Transverse colon (tissue), 4 donors: ENCODE results near the gene SLC25A43. TPM values are rescaled to one million over a fixed set of nuclear protein-coding genes. Genes with fewer than 3 reads are reported as not detected.
"Not testable (repeated sequence)": the region's sequence is repeated elsewhere in the genome, so short reads cannot be mapped to it uniquely, and the experiment has no call there.

Source experiments
- DNase-seq: peaks from one replicate; pipeline ENCODE4 v3.0.0-alpha.2; 2019
- H3K27ac ChIP-seq, 4 donors: fragments of 200-600 bp; sonication (generic); 2 replicates each; pipeline ENCODE4 v1.5.1; 2016 to 2018; ENCODE audit warnings: inconsistent platforms in 4 of 4
- H3K27me3 ChIP-seq: fragments of 200-600 bp; sonication (generic); 2 replicates; pipeline ENCODE4 v1.5.1; 2017; ENCODE audit warnings: inconsistent platforms
- H3K36me3 ChIP-seq, 4 donors: fragments of 200-600 bp; sonication (generic); 2 replicates each; pipeline ENCODE4 v1.5.1; 2017 to 2019; ENCODE audit warnings: inconsistent platforms in 4 of 4
- H3K4me1 ChIP-seq, 4 donors: fragments of 200-600 bp; sonication (generic); 2 replicates each; pipeline ENCODE4 v1.5.1; 2017 to 2020; ENCODE audit warnings: inconsistent platforms in 4 of 4
- H3K4me3 ChIP-seq, 4 donors: fragments of 200-600 bp; sonication (generic); 1 replicate in 1 of 4; 2 replicates in 3 of 4; pipeline versions ENCODE4 v1.5.1 to v1.6.1; 2017 to 2019; ENCODE audit warnings: inconsistent platforms in 4 of 4
- H3K9me3 ChIP-seq, 2 donors: fragments of 200-600 bp; sonication (generic); 2 replicates each; pipeline ENCODE4 v1.5.1; 2017 to 2019; ENCODE audit warnings: inconsistent platforms in 2 of 2
- CTCF ChIP-seq, 5 experiments: fragments of 200-600 bp in 3 of 5; fragments of 450-650 bp in 2 of 5; sonication (generic) in 3 of 5; IDR thresholded peaks; 1 replicate in 2 of 5; 2 replicates in 3 of 5; pipeline ENCODE4 v1.5.1; 2016 to 2017; ENCODE audit warnings: antibody characterized with exemption in 5 of 5, inconsistent platforms in 3 of 5, mild to moderate bottlenecking in 2 of 5, moderate library complexity in 1 of 5
- EP300 ChIP-seq: sonication (generic); formaldehyde crosslinking; IDR thresholded peaks from one replicate; pipeline ENCODE4 v1.6.1; 2017; ENCODE audit warnings: antibody characterized with exemption, low read depth
- POLR2A ChIP-seq: fragments of 450-650 bp; IDR thresholded peaks from one replicate; pipeline ENCODE4 v1.6.1; 2016; ENCODE audit warnings: antibody characterized with exemption, mild to moderate bottlenecking, moderate library complexity
- POLR2AphosphoS5 ChIP-seq, 3 donors: sonication (generic); formaldehyde crosslinking; IDR thresholded peaks; one replicate each; pipeline ENCODE4 v1.6.1; 2016; ENCODE audit warnings: antibody characterized with exemption in 3 of 3
- WGBS, 2 donors: methylation state at CpG; one replicate each; pipeline ENCODE4 v1.1.5; 2018; ENCODE audit warnings: low coverage in 1 of 2; 5-methylcytosine and 5-hydroxymethylcytosine counted together
- in situ Hi-C, 4 donors: fragments of 200-750 bp; cut with MboI; loops; one replicate each; pipeline versions ENCODE4 v1.15.0 to v1.15.1; 2017; ENCODE audit warnings: low sequenced_read_pairs in 3 of 4, low pct_ligation_motif_present in 1 of 4, low pct_unique_long_range_greater_than_20kb in 1 of 4
- intact Hi-C: fragments of 100-400 bp; cut with DNase I; formaldehyde crosslinking; loops from one replicate; pipeline ENCODE4 v1.15.1; 2023; ENCODE audit warnings: low total_unique reads
- total RNA-seq, 4 donors: library from RNA; depleted of rRNA; stranded (reverse); fragments of >200 nt; gene quantifications; one replicate each; pipeline ENCODE4 v1.1.0, GENCODE V29; 2016

The SLC25A43 gene
- total RNA-seq, 4 donors from 2014 or later: 23.3 to 46.4 (median 43.4) TPM

GRCh38 chrX:119488749-119489148 is 89.6 kb downstream of the SLC25A43 start:
- in situ Hi-C loops (no loop called here), intact Hi-C loops (no loop called here)
- H3K9me3 ChIP-seq: no peaks in the 10 kb centered on the region
- no peak overlapping the region for H3K4me3 ChIP-seq
- H3K27me3 ChIP-seq: no peaks in the 10 kb centered on the region
- peak; percentile 54 to 74 (median 61) for TF ChIP-seq CTCF (IDR thresholded peaks at IDR 0.05)
- TF ChIP-seq POLR2A: no peak
- H3K36me3 ChIP-seq: no peaks in the 10 kb centered on the region
- H3K27ac ChIP-seq: no peak overlapping the region
- WGBS, 2 donors: 0 to 20% methylated on average over 2 to 8 of the region's 8 CpGs
- H3K4me1 ChIP-seq: peaks cover 0 to 4% (median 0%) of the 10 kb centered on the region in 4 donors
- DNase-seq: peak; percentile 73

GRCh38 chrX:119489212-119490074 is 90.3 kb downstream of the SLC25A43 start:
- intact Hi-C loops (no loop called here), in situ Hi-C loops (no loop called here)
- Histone ChIP-seq H3K4me1 (peaks cover 0 to 4% (median 0%) of the 10 kb centered on the region in 4 donors), H3K27me3 (no peaks in the 10 kb centered on the region), H3K27ac (no peak overlapping the region), H3K4me3 (no peak overlapping the region), H3K36me3 (no peaks in the 10 kb centered on the region), H3K9me3 (no peaks in the 10 kb centered on the region)
- no peak for DNase-seq
- no peak for TF ChIP-seq POLR2AphosphoS5 (IDR thresholded peaks at IDR 0.05)
- TF ChIP-seq CTCF (IDR thresholded peaks at IDR 0.05): no peak
- TF ChIP-seq EP300: no peak
- no peak for TF ChIP-seq POLR2A
- WGBS, 2 donors: 58 to 73% methylated on average over 2 to 13 of the region's 13 CpGs

- H3K36me3 ChIP-seq: no peaks in the 10 kb centered on the region
- no peak for TF ChIP-seq EP300
- TF ChIP-seq POLR2AphosphoS5 (IDR thresholded peaks at IDR 0.05): no peak
- no peak for TF ChIP-seq POLR2A
- TF ChIP-seq CTCF (IDR thresholded peaks at IDR 0.05): no peak
- H3K9me3 ChIP-seq: no peaks in the 10 kb centered on the region
- intact Hi-C loops: no loop called here
- in situ Hi-C loops: no loop called here
- peaks cover 0 to 23% (median 10%) of the 10 kb centered on the region in 4 donors for H3K4me1 ChIP-seq
- WGBS, 2 donors: 69% methylated on average over 2 of the region's 2 CpGs; no CpG with 5 or more reads in 1 of the 2 donors
- no peak overlapping the region for H3K4me3 ChIP-seq
- no peaks in the 10 kb centered on the region for H3K27me3 ChIP-seq
- H3K27ac ChIP-seq: no peak overlapping the region
- DNase-seq: no peak
Observed at GRCh38 chrX:119492463-119492862, 93.3 kb downstream of the SLC25A43 start.

GRCh38 chrX:119493851-119494495 is 94.8 kb downstream of the SLC25A43 start:
- DNase-seq, H3K9me3 ChIP-seq, H3K27me3 ChIP-seq, H3K36me3 ChIP-seq, in situ Hi-C loops, intact Hi-C loops, H3K4me3 ChIP-seq: not testable (repeated sequence)
- H3K27ac ChIP-seq: peak overlapping the region; percentile 68 to 80 (median 74)
- 79 to 90% methylated on average over 2 to 10 of the region's 10 CpGs for WGBS, 2 donors
- H3K4me1 ChIP-seq: peaks cover 0 to 19% (median 10%) of the 10 kb centered on the region in 4 donors
